Stimulated activated CD8-positive, alpha-beta memory T cell treated with anti-CD3 and anti-CD28 coated beads, Interleukin-2, amount 100 ng/mL, for 1 hour (primary cell): Measurements from ENCODE around the gene GRIK3.

Source experiments
- DNase-seq, 2 donors: peaks; one replicate each; pipeline ENCODE4 v3.0.0-alpha.2; 2020; ENCODE audit warnings: low read depth in 2 of 2

Gene GRIK3

GRCh38 chr1:36855699-36856494 lies 178.4 kb downstream of the GRIK3 start:
- DNase-seq = no peak

DNA sequence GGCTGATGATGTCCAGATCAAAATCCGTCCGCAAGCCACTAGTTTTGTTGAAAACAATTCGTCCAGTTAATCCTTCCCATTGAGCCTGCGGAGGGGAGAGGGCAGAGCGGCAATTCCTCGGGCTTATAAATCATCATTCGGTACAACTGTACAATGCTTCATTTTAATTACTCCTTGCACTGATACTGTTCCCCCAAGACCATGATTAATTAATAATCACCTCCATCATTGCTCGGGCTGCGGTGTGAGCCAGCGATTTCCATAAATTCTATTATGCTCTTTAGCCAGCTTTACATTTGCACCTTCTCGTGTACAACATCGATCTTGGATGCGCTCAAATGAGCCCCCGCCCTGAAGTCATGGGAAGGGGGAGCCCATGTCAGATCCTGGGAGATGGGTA lies 180.7 kb downstream of the GRIK3 start:
- no peak for DNase-seq

- no peak for DNase-seq
Observed at GRCh38 chr1:36852586-36852985, 181.7 kb downstream of the GRIK3 start.

DNA sequence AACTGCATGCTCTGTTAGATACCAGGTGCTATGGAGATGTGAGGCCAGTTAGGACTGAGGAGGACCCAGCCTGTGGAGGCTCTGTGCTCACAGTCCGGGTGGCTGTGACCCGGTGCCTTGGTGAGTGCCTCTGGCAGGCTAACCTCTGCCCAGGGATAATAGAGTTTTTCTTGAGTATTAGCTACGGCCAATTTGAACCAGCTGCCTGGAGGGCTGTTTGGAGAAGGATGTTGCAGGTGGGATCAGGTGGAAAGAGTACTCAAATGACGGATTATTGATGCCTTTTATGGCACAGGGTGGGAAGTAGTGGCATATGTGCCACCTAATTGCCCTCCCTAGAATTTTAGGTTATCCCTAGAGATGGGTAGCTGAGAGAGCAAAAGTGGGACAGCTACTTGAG lies 182.7 kb downstream of the GRIK3 start:
- no peak for DNase-seq

GRCh38 chr1:36851087-36851486 lies 183.2 kb downstream of the GRIK3 start:
- no peak for DNase-seq

- DNase-seq = no peak
Observed at GRCh38 chr1:36849956-36850355, 184.4 kb downstream of the GRIK3 start.

DNA sequence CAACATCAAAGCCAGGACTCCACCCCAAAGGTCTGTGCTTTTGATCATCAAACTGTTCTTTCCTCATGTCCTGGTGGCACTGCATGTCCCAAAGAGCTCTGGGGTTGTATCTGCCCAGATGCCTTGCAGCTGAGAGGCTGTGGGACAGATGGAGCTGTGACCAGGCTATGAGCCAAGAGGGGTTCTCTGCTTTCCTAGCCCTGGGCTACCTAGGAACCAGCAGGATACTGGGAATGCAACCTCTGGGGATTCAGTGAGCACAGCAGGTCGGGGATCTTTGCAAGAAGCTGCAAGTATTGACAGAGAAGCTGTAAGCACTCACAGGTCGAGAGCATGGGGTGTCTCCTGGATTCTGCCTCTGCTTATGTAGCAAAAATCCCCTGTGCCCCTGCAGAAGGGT lies 186.6 kb downstream of the GRIK3 start:
- DNase-seq = no peak

DNA sequence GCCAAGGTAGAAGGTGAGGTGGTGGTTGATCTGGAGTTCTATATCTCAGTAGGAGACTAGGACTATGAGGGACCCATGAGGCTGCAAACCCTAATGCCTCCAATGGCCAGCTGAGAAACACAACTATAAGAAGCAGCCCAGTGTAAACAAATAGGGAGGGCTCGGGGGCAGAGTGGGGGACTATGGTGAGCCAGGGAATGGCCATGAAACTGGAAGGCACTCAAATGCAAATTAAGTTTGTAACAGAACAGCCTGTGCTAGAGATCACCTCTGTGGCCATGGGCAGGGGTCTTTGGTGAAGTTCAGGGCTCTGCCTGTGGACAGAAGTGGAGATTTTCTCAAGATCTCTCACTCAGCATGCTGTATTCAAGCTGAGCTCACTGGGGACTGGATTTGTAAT lies 187.1 kb downstream of the GRIK3 start:
- DNase-seq = no peak

GRCh38 chr1:36846357-36846756 lies 188.0 kb downstream of the GRIK3 start:
- no peak for DNase-seq

GRCh38 chr1:36845802-36846201 lies 188.5 kb downstream of the GRIK3 start:
- no peak for DNase-seq

DNA sequence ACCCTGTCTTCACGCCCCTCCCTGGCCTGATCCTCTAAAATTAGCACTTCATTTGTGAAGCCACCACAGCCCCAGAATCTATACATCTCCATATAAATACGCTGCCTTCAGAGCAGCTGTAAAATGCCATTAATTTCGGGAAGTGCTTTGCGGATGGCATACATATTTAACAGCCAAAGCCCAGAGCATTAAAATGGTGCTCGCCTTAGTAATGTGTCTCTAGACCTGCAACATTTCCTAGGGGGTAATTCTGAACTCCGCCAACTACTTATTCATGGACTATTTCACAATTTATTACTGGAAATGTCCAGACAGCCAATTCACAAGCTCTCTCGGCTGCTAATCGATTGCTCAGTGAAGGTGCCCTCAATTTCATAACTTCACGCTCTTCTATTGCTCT lies 189.4 kb downstream of the GRIK3 start:
- DNase-seq = no peak

GRCh38 chr1:36843906-36844610 lies 190.3 kb downstream of the GRIK3 start:
- DNase-seq = no peak

DNA sequence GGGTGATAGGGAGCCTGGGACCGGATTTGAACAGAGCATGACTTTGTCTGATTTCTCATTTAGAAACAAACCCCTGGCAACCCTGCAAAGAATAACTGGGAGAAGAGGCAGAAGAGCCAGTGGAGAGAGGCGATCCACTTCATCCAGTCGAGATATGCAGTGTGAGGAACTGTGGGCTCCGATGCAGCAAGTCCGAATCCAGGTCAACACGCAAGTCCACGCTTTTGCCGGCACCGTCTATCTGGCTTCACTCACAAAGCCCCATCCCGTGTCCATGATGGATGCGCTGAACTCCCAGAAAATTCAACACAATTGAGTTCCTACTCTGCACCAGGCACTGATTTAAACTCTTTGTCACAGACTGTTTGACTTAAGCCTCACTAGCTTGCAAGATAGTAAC lies 191.3 kb downstream of the GRIK3 start:
- DNase-seq = no peak

DNA sequence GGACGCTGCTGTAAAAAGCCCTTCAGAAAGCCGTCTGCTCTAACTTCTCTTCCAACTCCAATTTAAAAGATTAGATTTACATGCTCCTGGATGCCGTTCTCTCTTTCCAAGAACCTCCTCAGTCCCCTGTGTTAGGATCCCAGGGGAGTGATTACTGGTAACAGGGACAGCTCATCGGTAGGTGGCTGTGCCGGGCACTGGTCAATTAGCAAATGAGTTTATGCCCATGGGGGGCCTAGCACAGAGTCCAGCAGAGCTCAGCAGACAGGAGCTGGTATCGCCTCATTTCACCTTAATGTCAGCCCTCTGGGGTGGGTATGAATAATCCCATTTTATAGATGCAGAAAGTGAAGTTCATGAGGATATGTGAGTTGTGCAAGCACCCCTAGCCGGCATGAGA lies 191.9 kb downstream of the GRIK3 start:
- DNase-seq = no peak

DNA sequence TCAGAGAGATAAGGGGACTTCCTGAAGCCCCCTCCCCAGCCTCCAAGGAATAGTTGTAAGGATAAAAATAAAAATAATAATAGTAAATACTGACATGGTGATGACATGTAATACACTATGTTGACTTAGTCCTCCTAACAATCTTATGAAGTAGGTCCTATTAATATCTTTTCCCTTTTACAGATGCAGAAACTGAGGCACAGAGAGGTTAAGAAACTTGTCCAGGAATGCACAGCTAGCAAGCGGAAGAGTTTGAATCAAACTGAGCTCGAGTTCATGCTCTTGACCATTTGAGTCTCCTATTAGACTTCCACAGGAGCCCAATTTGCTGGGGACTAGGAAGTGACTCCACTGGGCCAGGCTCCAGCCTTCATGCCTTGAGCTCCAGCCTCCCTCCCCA lies 194.8 kb downstream of the GRIK3 start:
- DNase-seq = no peak

DNA sequence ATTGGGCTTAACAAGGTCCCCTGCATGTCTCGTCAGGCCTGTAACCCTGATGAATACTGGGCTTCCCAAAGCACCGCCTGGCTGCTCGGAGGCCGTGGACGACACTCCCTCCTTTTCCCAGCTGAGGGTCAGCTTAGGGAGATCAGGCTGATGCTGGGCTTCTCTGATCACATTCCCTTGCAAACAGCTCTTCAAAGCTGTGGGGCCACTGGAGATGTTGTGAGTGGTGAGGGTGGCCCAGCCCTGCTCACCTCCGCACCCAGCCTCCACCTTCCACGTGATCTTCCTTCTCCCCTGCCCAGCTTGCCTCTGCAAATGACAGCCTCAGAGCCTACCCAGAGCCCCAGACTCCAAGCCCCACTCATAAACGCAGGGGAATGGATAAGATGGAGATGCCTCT lies 195.4 kb downstream of the GRIK3 start:
- DNase-seq = no peak

DNA sequence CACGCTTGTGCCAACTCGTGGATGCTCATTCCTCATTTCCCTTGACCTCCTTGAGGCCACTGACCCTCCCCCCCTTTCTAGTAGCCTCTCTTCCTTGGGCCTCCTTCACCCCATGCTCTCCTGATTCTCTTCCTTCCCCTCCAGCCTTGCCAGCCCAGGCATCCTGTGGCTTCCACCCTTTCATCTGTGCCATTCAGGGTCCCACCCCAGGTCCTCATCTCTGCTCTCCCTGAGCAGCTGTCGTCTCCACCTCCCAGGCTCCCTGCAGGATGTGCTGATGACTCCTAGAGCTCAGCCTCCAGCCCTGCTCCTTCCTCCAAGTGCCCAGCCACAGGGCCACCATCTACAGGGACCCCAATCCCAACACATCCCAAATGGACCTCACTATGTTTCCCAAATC lies 197.4 kb downstream of the GRIK3 start:
- no peak for DNase-seq

DNA sequence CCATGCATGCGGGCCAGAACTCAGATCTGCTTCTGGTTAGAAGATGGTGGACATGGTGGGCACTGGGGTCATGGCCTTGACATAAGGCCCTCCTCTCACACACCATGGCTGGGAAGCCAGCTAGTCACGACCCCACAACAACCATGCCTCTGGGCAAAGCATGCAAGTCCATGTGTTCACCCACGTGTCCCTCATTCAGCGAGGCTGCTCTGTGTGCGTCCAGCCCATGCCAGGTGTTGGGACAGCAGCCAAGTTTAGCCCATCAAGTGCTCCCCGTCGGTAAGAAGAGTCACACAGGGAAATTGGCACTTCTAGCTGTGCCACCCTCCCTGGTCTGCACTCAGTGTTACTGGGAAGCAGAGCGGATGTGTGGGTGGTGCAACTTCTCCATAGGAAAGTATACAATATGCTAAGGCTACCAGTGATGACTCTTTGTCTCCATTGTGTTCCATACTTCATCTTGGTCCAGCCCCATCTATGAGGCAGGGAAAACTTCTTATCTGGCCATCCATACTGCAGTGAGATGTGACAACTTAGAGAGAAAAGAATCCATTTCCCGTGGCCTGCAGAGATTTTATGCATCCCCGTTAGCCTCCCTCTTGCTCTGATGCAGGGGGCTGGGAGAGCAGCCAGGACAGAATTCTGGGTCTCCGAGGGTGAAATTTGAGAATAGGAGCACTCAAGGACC lies 198.0 kb downstream of the GRIK3 start:
- DNase-seq = no peak

GRCh38 chr1:36835696-36836095 lies 198.6 kb downstream of the GRIK3 start:
- DNase-seq = no peak

DNA sequence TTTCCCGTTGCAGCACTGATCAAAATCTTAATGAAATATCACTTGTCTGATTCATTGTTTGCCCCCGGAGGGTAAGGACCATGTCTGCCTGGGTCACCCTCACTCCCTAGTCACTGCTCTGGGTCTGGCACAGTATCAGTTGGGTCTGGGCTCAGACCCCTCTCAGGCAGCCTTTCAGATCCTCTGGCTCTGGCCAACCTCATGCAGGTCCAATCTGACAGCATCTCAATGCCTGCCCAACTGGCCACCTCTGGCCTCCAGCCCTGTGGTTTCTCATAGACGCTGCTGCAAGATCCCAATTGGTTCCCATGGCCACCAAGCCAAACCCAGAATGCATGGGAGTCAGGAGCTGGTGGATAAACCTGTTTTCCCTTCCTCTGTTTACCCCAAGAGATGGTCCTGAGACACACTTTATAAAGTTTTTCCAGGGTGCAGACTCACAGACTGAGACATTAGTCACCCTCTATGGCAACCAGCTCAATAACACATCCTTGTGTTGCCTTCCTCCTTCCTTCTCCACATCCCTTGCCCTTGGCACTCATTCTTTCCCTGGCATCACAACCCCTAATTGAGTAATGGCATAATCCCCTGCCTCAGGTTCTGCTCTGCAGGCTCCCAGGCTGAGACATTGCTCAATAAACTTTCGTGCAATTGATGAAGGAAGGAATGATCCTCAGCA lies 199.2 kb downstream of the GRIK3 start:
- no peak for DNase-seq

- DNase-seq = no peak
Observed at GRCh38 chr1:36834586-36834985, 199.7 kb downstream of the GRIK3 start.

- no peak for DNase-seq
Observed at GRCh38 chr1:36831186-36831810, 203.0 kb downstream of the GRIK3 start.
